Thyroid gland (tissue), 4 donors: ENCODE results near the gene CHMP1A. TPM values are rescaled to one million over a fixed set of nuclear protein-coding genes. Genes with fewer than 3 reads are reported as not detected.

Experiments
- DNase-seq, 2 donors: peaks; one replicate each; pipeline ENCODE4 v3.0.0-alpha.2; 2019
- H3K27ac ChIP-seq, 3 donors: fragments of 200-600 bp; sonication (generic); 1 replicate in 2 of 3; 2 replicates in 1 of 3; pipeline ENCODE4 v1.5.1; 2016 to 2019; ENCODE audit warnings: mild to moderate bottlenecking in 1 of 3, moderate library complexity in 1 of 3
- H3K27me3 ChIP-seq: fragments of 200-600 bp; sonication (generic); one replicate; pipeline ENCODE4 v1.5.1; 2019
- H3K36me3 ChIP-seq, 2 donors: fragments of 200-600 bp; sonication (generic); one replicate each; pipeline ENCODE4 v1.5.1; 2016 to 2019
- H3K4me1 ChIP-seq, 2 donors: fragments of 200-600 bp; sonication (generic); one replicate each; pipeline ENCODE4 v1.5.1; 2017 to 2019
- H3K4me3 ChIP-seq, 3 donors: fragments of 200-600 bp; sonication (generic); replicated peaks in 1 of 3; 1 replicate in 2 of 3; 2 replicates in 1 of 3; pipeline ENCODE4 v1.5.1; 2016; ENCODE audit warnings: mild to moderate bottlenecking in 1 of 3
- H3K9me3 ChIP-seq: fragments of 200-600 bp; sonication (generic); one replicate; pipeline ENCODE4 v1.5.1; 2017
- POLR2A ChIP-seq, 2 donors: fragments of 450-650 bp; IDR thresholded peaks; one replicate each; pipeline ENCODE4 v1.6.1; 2017; ENCODE audit warnings: antibody characterized with exemption in 2 of 2, mild to moderate bottlenecking in 2 of 2, moderate library complexity in 1 of 2
- WGBS, 2 donors: methylation state at CpG; one replicate each; pipeline ENCODE4 v1.1.5; 2017; 5-methylcytosine and 5-hydroxymethylcytosine counted together
- intact Hi-C: fragments of 100-400 bp; cut with DNase I; formaldehyde crosslinking; loops from one replicate; pipeline ENCODE4 v1.15.1; 2023
- total RNA-seq, 4 donors: library from RNA; depleted of rRNA; stranded (reverse); fragments of >200 nt; gene quantifications; one replicate each; pipeline ENCODE4 v1.2.3, GENCODE V29; 2016
- TF ChIP-seq, protein P1 (sequence below), 6 experiments: fragments of 200-600 bp in 3 of 6; fragments of 450-650 bp in 3 of 6; sonication (generic) in 3 of 6; IDR thresholded peaks; one replicate each; pipeline ENCODE4 v1.5.1; 2016 to 2019; ENCODE audit warnings: antibody characterized with exemption in 6 of 6, mild to moderate bottlenecking in 2 of 6, inconsistent platforms in 1 of 6, moderate library complexity in 1 of 6

CHMP1A gene
- total RNA-seq, 4 donors from 2014 or later = 66.8 to 95.1 (median 76.0) TPM

DNA sequence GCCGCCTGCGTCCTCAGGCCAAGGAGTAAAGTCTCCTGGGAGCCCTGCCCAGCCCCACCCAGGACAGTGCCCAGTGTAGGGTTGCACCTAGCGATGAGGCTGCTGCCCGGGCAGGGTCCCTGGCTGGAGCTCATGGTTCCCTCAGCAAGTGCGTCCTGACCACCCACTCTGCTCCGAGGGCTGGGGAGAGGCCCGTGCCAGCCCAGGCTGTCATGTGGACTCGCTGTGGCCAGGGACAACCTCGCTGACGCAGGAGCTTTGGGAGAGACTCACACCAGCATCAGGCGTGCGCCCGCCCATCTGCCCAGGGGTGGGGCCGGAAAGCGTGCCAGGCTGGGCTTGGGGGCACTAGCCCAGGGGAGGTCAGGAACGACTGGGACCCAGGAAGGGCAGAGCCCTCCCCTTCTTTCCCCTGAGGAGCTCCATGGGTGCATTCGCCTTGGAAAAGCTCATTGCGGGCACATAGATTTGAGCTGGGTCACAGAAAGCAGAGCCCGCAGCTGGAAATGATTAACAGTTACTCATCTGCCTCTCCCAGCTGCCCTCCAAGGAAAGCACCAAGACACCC is 24.4 kb downstream of the CHMP1A start:
- Histone ChIP-seq H3K4me1 (no peaks in the 10 kb centered on the region), H3K36me3 (no peaks in the 10 kb centered on the region), H3K9me3 (no peaks in the 10 kb centered on the region), H3K4me3 (no peak overlapping the region), H3K27ac (no peak overlapping the region), H3K27me3 (no peaks in the 10 kb centered on the region)
- intact Hi-C loops = no loop called here
- no peak for DNase-seq
- WGBS, 2 donors = 63 to 86% methylated on average over 1 to 12 of the region's 19 CpGs
- TF ChIP-seq POLR2A (IDR thresholded peaks at IDR 0.05) = no peak
- TF ChIP-seq, protein P1, sequence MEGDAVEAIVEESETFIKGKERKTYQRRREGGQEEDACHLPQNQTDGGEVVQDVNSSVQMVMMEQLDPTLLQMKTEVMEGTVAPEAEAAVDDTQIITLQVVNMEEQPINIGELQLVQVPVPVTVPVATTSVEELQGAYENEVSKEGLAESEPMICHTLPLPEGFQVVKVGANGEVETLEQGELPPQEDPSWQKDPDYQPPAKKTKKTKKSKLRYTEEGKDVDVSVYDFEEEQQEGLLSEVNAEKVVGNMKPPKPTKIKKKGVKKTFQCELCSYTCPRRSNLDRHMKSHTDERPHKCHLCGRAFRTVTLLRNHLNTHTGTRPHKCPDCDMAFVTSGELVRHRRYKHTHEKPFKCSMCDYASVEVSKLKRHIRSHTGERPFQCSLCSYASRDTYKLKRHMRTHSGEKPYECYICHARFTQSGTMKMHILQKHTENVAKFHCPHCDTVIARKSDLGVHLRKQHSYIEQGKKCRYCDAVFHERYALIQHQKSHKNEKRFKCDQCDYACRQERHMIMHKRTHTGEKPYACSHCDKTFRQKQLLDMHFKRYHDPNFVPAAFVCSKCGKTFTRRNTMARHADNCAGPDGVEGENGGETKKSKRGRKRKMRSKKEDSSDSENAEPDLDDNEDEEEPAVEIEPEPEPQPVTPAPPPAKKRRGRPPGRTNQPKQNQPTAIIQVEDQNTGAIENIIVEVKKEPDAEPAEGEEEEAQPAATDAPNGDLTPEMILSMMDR (IDR thresholded peaks at IDR 0.05) = no peak

DNA sequence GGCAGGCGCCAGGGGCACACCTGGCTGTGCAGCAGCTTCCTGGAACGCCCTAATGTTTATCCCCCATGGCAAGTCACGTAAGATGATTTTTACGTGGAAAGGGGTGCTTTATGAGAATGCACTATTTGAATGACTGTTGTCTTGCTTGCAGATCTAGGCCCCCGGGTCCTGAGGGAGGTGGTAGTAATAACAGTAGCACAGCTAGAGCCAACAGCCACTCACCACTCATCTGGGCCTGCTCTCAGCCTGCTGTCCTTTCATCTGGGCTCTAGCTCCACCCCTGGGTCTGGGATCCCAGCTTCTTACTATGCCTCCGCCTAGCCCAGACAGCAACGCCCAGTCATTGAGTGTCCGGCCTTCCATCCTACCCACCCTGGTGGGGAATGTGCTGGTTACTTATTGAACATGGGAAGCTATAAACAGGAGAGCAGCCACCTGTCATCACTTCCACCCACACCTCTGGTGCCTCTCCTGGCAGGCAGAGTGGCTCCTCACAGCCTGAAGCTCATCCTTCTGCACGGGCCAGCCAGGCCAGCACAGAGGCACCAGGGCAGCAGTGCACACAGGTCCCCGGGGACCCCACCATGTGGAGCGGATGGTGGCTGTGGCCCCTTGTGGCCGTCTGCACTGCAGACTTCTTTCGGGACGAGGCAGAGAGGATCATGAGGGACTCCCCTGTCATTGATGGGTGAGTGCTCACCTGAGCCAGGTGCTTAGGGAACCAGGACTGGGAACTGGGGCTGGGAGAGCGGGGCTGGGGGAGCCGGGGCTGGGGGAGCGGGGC is 27.5 kb downstream of the CHMP1A start:
- H3K27me3 ChIP-seq = no peaks in the 10 kb centered on the region
- no peaks in the 10 kb centered on the region for H3K9me3 ChIP-seq
- WGBS, 2 donors = 94 to 96% methylated on average over 9 to 13 of the region's 17 CpGs
- TF ChIP-seq POLR2A (IDR thresholded peaks at IDR 0.05) = no peak
- TF ChIP-seq, protein P1 (IDR thresholded peaks at IDR 0.05) = no peak
- H3K4me1 ChIP-seq = no peaks in the 10 kb centered on the region
- no peak overlapping the region for H3K27ac ChIP-seq
- no peak for DNase-seq
- H3K4me3 ChIP-seq = no peak overlapping the region
- no peaks in the 10 kb centered on the region for H3K36me3 ChIP-seq
- intact Hi-C loops = no loop called here

DNA sequence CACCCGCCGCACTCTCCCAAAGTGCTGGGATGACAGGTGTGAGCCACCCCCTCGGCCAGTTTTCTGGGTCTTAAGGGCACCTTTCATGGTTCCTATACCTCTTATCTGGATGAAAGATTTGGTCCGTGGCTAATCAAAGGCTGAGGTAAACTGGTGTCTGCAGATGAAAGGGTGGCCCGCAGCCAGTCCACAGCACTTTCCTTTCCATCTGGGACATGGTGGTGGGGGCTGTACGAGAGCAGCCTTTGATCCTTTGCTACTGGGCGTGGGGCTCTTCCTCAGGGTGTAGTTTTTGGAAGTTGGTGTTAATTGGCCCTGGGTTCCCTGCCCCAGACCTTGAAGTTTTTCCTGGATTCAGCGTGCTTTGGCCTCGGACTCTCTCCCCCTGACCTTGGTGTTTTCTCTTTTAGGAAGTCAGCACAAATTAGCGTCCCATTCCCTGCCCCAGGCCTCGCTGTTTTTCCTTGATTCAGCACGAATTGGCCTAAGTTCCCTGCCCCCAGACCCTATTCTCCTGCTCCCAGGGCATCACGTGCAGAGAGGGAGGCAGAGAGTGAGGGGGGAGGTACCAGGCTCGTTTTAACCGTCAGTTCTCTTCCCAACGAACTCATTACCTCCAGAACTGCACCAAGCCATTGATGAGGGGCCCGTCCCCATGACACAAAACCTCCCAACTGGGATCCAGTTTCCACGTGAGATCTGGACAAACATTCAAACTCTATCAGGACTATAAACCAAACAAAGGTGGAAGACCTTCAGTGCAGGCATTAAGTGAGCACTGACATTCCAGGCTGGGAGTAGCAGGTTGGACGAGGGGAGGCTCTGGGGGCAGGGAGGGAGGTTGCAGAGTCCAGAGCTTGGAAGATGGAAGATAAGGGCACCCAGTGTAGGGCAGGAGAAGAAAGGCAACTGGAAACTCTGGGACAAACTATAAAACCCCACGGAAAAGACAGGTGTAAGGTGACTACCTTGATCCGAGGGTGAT is 32.4 kb downstream of the CHMP1A start:
- Histone ChIP-seq H3K9me3 (no peaks in the 10 kb centered on the region), H3K27ac (no peak overlapping the region), H3K4me1 (no peaks in the 10 kb centered on the region), H3K27me3 (no peaks in the 10 kb centered on the region), H3K36me3 (no peaks in the 10 kb centered on the region), H3K4me3 (no peak overlapping the region)
- 48 to 58% methylated on average over 21 of the region's 21 CpGs for WGBS, 2 donors
- intact Hi-C loops = no loop called here
- DNase-seq = no peak
- TF ChIP-seq, protein P1 (IDR thresholded peaks at IDR 0.05) = no peak
- no peak for TF ChIP-seq POLR2A (IDR thresholded peaks at IDR 0.05)

DNA sequence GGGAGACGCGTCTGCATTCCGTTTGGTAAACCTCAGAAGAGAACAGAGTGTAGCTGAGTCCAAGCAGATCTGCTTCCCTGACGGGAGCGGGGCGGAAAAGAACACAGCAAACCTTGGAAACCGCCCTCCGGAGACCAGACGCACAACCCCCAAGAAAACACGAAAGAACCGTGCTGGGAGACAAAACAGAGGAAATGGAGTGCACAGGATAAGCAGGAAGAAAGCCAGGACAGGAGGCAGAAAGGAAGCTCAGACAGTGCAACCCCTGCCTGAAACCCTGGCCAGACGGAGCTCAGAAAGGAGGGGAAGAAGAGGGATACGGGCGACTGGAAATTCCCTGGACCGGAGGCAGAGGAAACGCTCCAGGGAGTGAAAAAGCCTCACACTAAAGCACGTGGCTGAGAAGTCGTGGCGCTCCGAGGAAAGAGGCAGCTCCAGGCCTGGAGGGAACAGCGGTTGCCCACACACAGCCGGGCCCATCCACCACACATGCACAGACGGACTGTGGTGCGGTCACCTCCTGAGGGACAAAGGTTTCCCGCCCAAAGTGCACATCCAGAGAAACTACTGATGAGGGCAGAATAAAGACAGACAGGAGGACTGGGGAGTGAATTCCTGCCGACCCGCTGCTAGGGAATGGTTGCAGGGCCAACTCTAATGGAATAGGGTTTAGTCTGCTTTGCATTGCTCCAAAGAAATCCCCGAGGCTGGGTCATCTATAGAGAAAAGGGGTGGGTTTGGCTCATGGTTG is 33.8 kb downstream of the CHMP1A start:
- Histone ChIP-seq H3K36me3 (no peaks in the 10 kb centered on the region), H3K4me3 (no peak overlapping the region), H3K4me1 (no peaks in the 10 kb centered on the region), H3K9me3 (no peaks in the 10 kb centered on the region), H3K27ac (no peak overlapping the region), H3K27me3 (no peaks in the 10 kb centered on the region)
- intact Hi-C loops = no loop called here
- no peak for DNase-seq
- WGBS, 2 donors = 34% methylated on average over 26 to 28 of the region's 28 CpGs
- TF ChIP-seq, protein P1 (IDR thresholded peaks at IDR 0.05) = no peak
- TF ChIP-seq POLR2A (IDR thresholded peaks at IDR 0.05) = no peak
